Right lobe of liver (tissue), 6 donors: Measurements from ENCODE around the gene DNAJC5. TPM values are rescaled to one million over a fixed set of nuclear protein-coding genes. Genes with fewer than 3 reads are reported as not detected.

Experiments
- ATAC-seq, 4 donors: fragments of 200-7000 bp; cut with Tn5 transposase; one replicate each; pipeline ENCODE4 v1.9.1; 2020; ENCODE audit warnings: mild to moderate bottlenecking in 4 of 4, moderate library complexity in 4 of 4
- DNase-seq, 3 donors: peaks; one replicate each; pipeline ENCODE4 v3.0.0-alpha.2; 2020
- H3K27ac ChIP-seq, 3 donors: fragments of 200-600 bp; one replicate each; pipeline ENCODE4 v1.8.0; 2022
- H3K27me3 ChIP-seq, 2 donors: fragments of 200-600 bp; one replicate each; pipeline ENCODE4 v1.8.0; 2022
- H3K36me3 ChIP-seq, 4 donors: fragments of 200-600 bp; sonication (generic) in 1 of 4; one replicate each; pipeline versions ENCODE4 v1.5.1 to v1.8.0; 2017 to 2022; ENCODE audit warnings: control low read depth in 1 of 4
- H3K4me1 ChIP-seq, 4 donors: fragments of 200-600 bp; sonication (generic) in 1 of 4; one replicate each; pipeline versions ENCODE4 v1.5.1 to v1.8.0; 2017 to 2022; ENCODE audit warnings: control low read depth in 1 of 4
- H3K4me3 ChIP-seq, 3 donors: fragments of 200-600 bp; one replicate each; pipeline ENCODE4 v1.8.0; 2022
- H3K9me3 ChIP-seq, 4 donors: fragments of 200-600 bp; sonication (generic) in 1 of 4; one replicate each; pipeline versions ENCODE4 v1.5.1 to v1.8.0; 2017 to 2022; ENCODE audit warnings: control low read depth in 1 of 4
- CTCF ChIP-seq, 4 donors: fragments of 200-600 bp in 3 of 4; fragments of 450-650 bp in 1 of 4; IDR thresholded peaks; one replicate each; pipeline versions ENCODE4 v1.5.1 to v1.8.0; 2016 to 2022; ENCODE audit warnings: antibody characterized with exemption in 4 of 4, mild to moderate bottlenecking in 2 of 4
- POLR2A ChIP-seq: fragments of 450-650 bp; IDR thresholded peaks from one replicate; pipeline ENCODE4 v1.6.1; 2017; ENCODE audit warnings: antibody characterized with exemption, mild to moderate bottlenecking
- WGBS: methylation state at CpG from one replicate; pipeline ENCODE4 v1.1.6; 2018; ENCODE audit warnings: low coverage, low lambda C conversion rate; ENCODE audit not compliant: insufficient coverage; ENCODE audit errors: missing lambda C conversion rate; 5-methylcytosine and 5-hydroxymethylcytosine counted together
- intact Hi-C, 2 donors: fragments of 100-400 bp; cut with DNase I; formaldehyde crosslinking; loops; one replicate each; pipeline versions ENCODE4 v1.11.2 to v1.14.1; 2022
- total RNA-seq, 6 experiments: library from RNA; depleted of rRNA in 2 of 6; stranded (reverse); fragments of >200 nt in 2 of 6; fragmentation: NEBNext Ultra II Directional in 3 of 6; extraction: Animal tissue kit (Norgen Biotek cat#: 25700) in 3 of 6; gene quantifications; one replicate each; pipeline versions ENCODE4 v1.1.0 to v1.2.4, GENCODE V29; 2016 to 2023
- donor health status: DM: no; HTN: yes; CAD: no.
- donor health status: DM: no; HTN: no; CAD: no.
- donor health status: DM: no; HTN: no; CAD: no.
- donor health status: DM: no; HTN: yes; CAD: no.
- donor health status: DM: no; HTN: yes; CAD: no.

The DNAJC5 gene
- total RNA-seq, 6 experiments from 2014 or later = 10.7 to 26.0 (median 15.1) TPM

- Histone ChIP-seq H3K9me3 (no peaks in the 10 kb centered on the region), H3K4me3 (peak within 1 kb of the TSS; percentile 87 to 99 (median 99)), H3K36me3 (peaks cover 0 to 2% (median 0%) of the 10 kb centered on the region in 4 donors), H3K27me3 (no peaks in the 10 kb centered on the region), H3K27ac (peak within 1 kb of the TSS; percentile 68 to 95 (median 89)), H3K4me1 (peaks cover 2 to 42% (median 19%) of the 10 kb centered on the region in 4 donors)
- peak; percentile 95 to 96 (median 95) for DNase-seq
- intact Hi-C loops = no loop called here
- peak in 2 of 4 donors; percentile 7 to 9 for TF ChIP-seq CTCF (IDR thresholded peaks at IDR 0.05)
- TF ChIP-seq POLR2A = peak; percentile 81
- peak; percentile 74 to 85 (median 80) for ATAC-seq
- 0% methylated on average over 5 of the region's 105 CpGs for WGBS
These were observed 61.1 kb downstream of the DNAJC5 start, which contains the start of gene UCKL1 for GRCh38 chr20:63955827-63956663. TSS of gene UCKL1 (minus strand) at chr20:63956416. CDS start at chr20:63956372, 44 bp downstream.

DNA sequence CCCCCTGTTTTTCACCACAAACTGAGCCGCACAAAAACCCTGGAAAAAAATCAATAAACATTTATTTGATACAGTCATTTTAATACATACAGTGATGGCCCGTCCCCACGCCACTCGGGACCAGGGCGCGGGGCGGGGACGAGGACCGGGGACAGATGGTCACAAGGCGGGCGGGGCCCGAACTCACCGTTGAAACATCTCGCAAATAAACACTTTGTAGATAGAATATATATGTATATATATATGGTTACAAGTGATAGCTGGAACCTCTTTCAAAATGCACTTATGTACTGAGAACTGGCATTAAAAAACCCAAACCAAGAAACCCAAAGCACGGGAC, 61.7 kb downstream of the DNAJC5 start:
- Histone ChIP-seq H3K4me1 (peaks cover 2 to 37% (median 16%) of the 10 kb centered on the region in 4 donors), H3K27ac (peak overlapping the region in 2 of 3 donors; percentile 21 to 38), H3K9me3 (no peaks in the 10 kb centered on the region), H3K4me3 (peak overlapping the region; percentile 30 to 99 (median 37)), H3K27me3 (no peaks in the 10 kb centered on the region), H3K36me3 (peaks cover 0 to 6% (median under 1%) of the 10 kb centered on the region in 4 donors)
- ATAC-seq (no peak), DNase-seq (no peak)
- TF ChIP-seq CTCF (IDR thresholded peaks at IDR 0.05) (no peak), POLR2A (no peak)
- 2% methylated on average over 11 of the region's 15 CpGs for WGBS
- intact Hi-C loops = no loop called here

GRCh38 chr20:63957004-63957689, 62.2 kb downstream of the DNAJC5 start:
- 0% methylated on average over 13 of the region's 28 CpGs for WGBS
- peak; percentile 45 for TF ChIP-seq POLR2A
- no peak for TF ChIP-seq CTCF (IDR thresholded peaks at IDR 0.05)
- H3K4me1 ChIP-seq = peaks cover 2 to 33% (median 14%) of the 10 kb centered on the region in 4 donors
- peaks cover 0 to 11% (median 3%) of the 10 kb centered on the region in 4 donors for H3K36me3 ChIP-seq
- peak; percentile 70 to 82 (median 81) for DNase-seq
- peak overlapping the region; percentile 30 to 99 (median 37) for H3K4me3 ChIP-seq
- no peaks in the 10 kb centered on the region for H3K9me3 ChIP-seq
- H3K27ac ChIP-seq = peak overlapping the region in 2 of 3 donors; percentile 21 to 38
- no peaks in the 10 kb centered on the region for H3K27me3 ChIP-seq
- peak; percentile 44 to 62 (median 54) for ATAC-seq
- intact Hi-C loops = no loop called here

GRCh38 chr20:63957690-63958441, 62.9 kb downstream of the DNAJC5 start:
- no peak for TF ChIP-seq POLR2A
- 36% methylated on average over 6 of the region's 13 CpGs for WGBS
- H3K27ac ChIP-seq = peak overlapping the region in 1 of 3 donors; percentile 21
- H3K9me3 ChIP-seq = no peaks in the 10 kb centered on the region
- H3K27me3 ChIP-seq = no peaks in the 10 kb centered on the region
- DNase-seq (peak in 1 of 3 donors; percentile 52), ATAC-seq (no peak)
- peaks cover 2 to 27% (median 10%) of the 10 kb centered on the region in 4 donors for H3K4me1 ChIP-seq
- intact Hi-C loops = no loop called here
- peaks cover 0 to 18% (median 6%) of the 10 kb centered on the region in 4 donors for H3K36me3 ChIP-seq
- no peak overlapping the region for H3K4me3 ChIP-seq
